DMS53 (cell line): ENCODE data around the gene FBXW5.
A peak's percentile ranks its signal among the peaks of the same experiment; 100 is the strongest.

ENCODE experiments used
- DNase-seq: peaks from one replicate; lab custom pipeline; 2025; lab: John Stamatoyannopoulos, UW

The FBXW5 gene

GRCh38 chr9:136944519-136945332, at the start of gene FBXW5, which contains the start of gene C8G:
TSS of gene FBXW5 (minus strand) at chr9:136944738. CDS start at chr9:136944083, 655 bp downstream.
TSS of gene C8G (plus strand) at chr9:136945243. CDS start at chr9:136945321, 78 bp downstream.
- DNase-seq = peak; percentile 98

- no peak for DNase-seq
These were observed 48.4 kb upstream of the FBXW5 start for GRCh38 chr9:136992819-136993369.

GRCh38 chr9:136991993-136992818, 47.7 kb upstream of the FBXW5 start, which contains the start of gene PAXX:
TSS of gene PAXX (plus strand) at chr9:136992422. CDS start at chr9:136992444, 22 bp downstream.
- DNase-seq = peak; percentile 95

- no peak for DNase-seq
These were observed 45.8 kb upstream of the FBXW5 start for GRCh38 chr9:136990242-136990911.

GRCh38 chr9:136988872-136989271, 44.3 kb upstream of the FBXW5 start:
- DNase-seq = no peak

- DNase-seq = no peak
These were observed 41.3 kb upstream of the FBXW5 start for GRCh38 chr9:136985853-136986252.

- DNase-seq = no peak
These were observed 40.6 kb upstream of the FBXW5 start for GRCh38 chr9:136985027-136985602.

- no peak for DNase-seq
These were observed 40.0 kb upstream of the FBXW5 start for GRCh38 chr9:136984464-136985026.

- DNase-seq = no peak
These were observed 39.2 kb upstream of the FBXW5 start for GRCh38 chr9:136983656-136984314.

- no peak for DNase-seq
These were observed 38.6 kb upstream of the FBXW5 start for GRCh38 chr9:136983167-136983566.

- no peak for DNase-seq
These were observed 37.9 kb upstream of the FBXW5 start, which contains the start of gene LCNL1 for GRCh38 chr9:136982232-136983051. TSS of gene LCNL1 (plus strand) at chr9:136982993. CDS start at chr9:136983587, 594 bp downstream.

GRCh38 chr9:136981588-136982231, 37.2 kb upstream of the FBXW5 start:
- no peak for DNase-seq

- no peak for DNase-seq
These were observed 36.3 kb upstream of the FBXW5 start for GRCh38 chr9:136980669-136981478.

GRCh38 chr9:136979769-136980587, 35.4 kb upstream of the FBXW5 start:
- no peak for DNase-seq

- DNase-seq = no peak
These were observed 34.5 kb upstream of the FBXW5 start for GRCh38 chr9:136978865-136979544.

- DNase-seq = peak; percentile 90
These were observed 33.7 kb upstream of the FBXW5 start for GRCh38 chr9:136978073-136978864.
